A549 treated with CpdA at 1 μM for 4 hours (cell line): ENCODE measurements around the gene CPNE9. TPM values are rescaled to one million over a fixed set of nuclear protein-coding genes. Genes with fewer than 3 reads are reported as not detected.

Experiments
- total RNA-seq: library from RNA; stranded (reverse); fragments of 200-300 nt; extraction: Qiagen RNA extraction; gene quantifications from 5 replicates; pipeline ENCODE4 v1.2.3, GENCODE V29; 2022; ENCODE audit warnings: low read depth

The CPNE9 gene
- 0.13 to 0.41 TPM (median 0.23 TPM) in 4 of 5 replicates, not detected in the other for total RNA-seq

GRCh38 chr3:9703736-9704346 lies at the start of gene CPNE9:
Gene CPNE9, plus strand, starts transcription at chr3:9703833. Its CDS starts 164 bp downstream, at chr3:9703997.

GRCh38 chr3:9731206-9732079 lies 27.8 kb downstream of the CPNE9 start, which contains the start of gene BRPF1:
Gene BRPF1, plus strand, starts transcription at chr3:9731735. Its CDS starts 2,406 bp downstream, at chr3:9734141.

GRCh38 chr3:9749645-9750555 lies 46.3 kb downstream of the CPNE9 start, which contains the start of gene OGG1:
Gene OGG1, plus strand, starts transcription at chr3:9749952. Its CDS starts 335 bp downstream, at chr3:9750287.

GRCh38 chr3:9769426-9770275 lies 66.0 kb downstream of the CPNE9 start, which contains the start of gene CAMK1:
Gene CAMK1, minus strand, starts transcription at chr3:9769947. Its CDS starts 2,198 bp downstream, at chr3:9767749.

Other genes with a start within 250 kb of the CPNE9 start
- 0.05 to 0.78 TPM (median 0.08 TPM) in 5 replicates for gene LHFPL4, start 150.0 kb upstream of the CPNE9 start, total RNA-seq
- gene MTMR14, start 54.3 kb upstream of the CPNE9 start, total RNA-seq = 26.4 to 30.7 TPM (median 28.7 TPM) in 5 replicates
- 17.1 to 19.5 TPM (median 18.2 TPM) in 5 replicates for gene BRPF1, start 27.9 kb downstream of the CPNE9 start, total RNA-seq
- 14.5 to 17.6 TPM (median 16.5 TPM) in 5 replicates for gene OGG1, start 46.1 kb downstream of the CPNE9 start, total RNA-seq
- gene CAMK1, start 66.1 kb downstream of the CPNE9 start, total RNA-seq = 13.6 to 17.6 TPM (median 16.7 TPM) in 5 replicates
- 53.3 to 59.8 TPM (median 58.6 TPM) in 5 replicates for gene TADA3, start 88.6 kb downstream of the CPNE9 start, total RNA-seq
- gene ARPC4, start 89.2 kb downstream of the CPNE9 start, total RNA-seq = 154 to 256 TPM (median 159 TPM) in 5 replicates
- gene TTLL3, start 106.4 kb downstream of the CPNE9 start, total RNA-seq = 6.2 to 11.1 TPM (median 7.2 TPM) in 5 replicates
- 34.8 to 48.6 TPM (median 43.3 TPM) in 5 replicates for gene RPUSD3, start 140.2 kb downstream of the CPNE9 start, total RNA-seq
- 1.6 to 3.0 TPM (median 2.6 TPM) in 5 replicates for gene CIDEC, start 176.4 kb downstream of the CPNE9 start, total RNA-seq
- 50.9 to 72.3 TPM (median 67.1 TPM) in 5 replicates for gene JAGN1, start 186.8 kb downstream of the CPNE9 start, total RNA-seq
- gene IL17RE, start 199.0 kb downstream of the CPNE9 start, total RNA-seq = 0.87 to 1.3 TPM (median 1.0 TPM) in 5 replicates
- 12.1 to 14.7 TPM (median 13.1 TPM) in 5 replicates for gene IL17RC, start 213.3 kb downstream of the CPNE9 start, total RNA-seq
- 10.8 to 13.6 TPM (median 12.8 TPM) in 5 replicates for gene CRELD1, start 230.0 kb downstream of the CPNE9 start, total RNA-seq
- gene PRRT3, start 248.6 kb downstream of the CPNE9 start, total RNA-seq = 0.72 to 1.5 TPM (median 1.4 TPM) in 5 replicates